Left renal pelvis (tissue), 4 donors: ENCODE results near the gene KLHL40. TPM values are rescaled to one million over a fixed set of nuclear protein-coding genes. Genes with fewer than 3 reads are reported as not detected.

ENCODE experiments used
- DNase-seq, 4 donors: peaks; one replicate each; pipeline ENCODE4 v3.0.0-alpha.2; 2013; ENCODE audit warnings: low read depth in 4 of 4, low spot score in 3 of 4
- polyA plus RNA-seq, 4 donors: library from polyadenylated mRNA; unstranded; fragments of 120-200 nt; gene quantifications; one replicate each; pipeline ENCODE4 v1.2.1, GENCODE V29; 2013; ENCODE audit not compliant: insufficient read length in 4 of 4

Gene KLHL40
- polyA plus RNA-seq, 4 donors: not detected

GRCh38 chr3:42667523-42668412, 17.6 kb upstream of the KLHL40 start:
- no peak for DNase-seq

GRCh38 chr3:42668413-42668760, 16.9 kb upstream of the KLHL40 start:
- no peak for DNase-seq

- no peak for DNase-seq
Measured at GRCh38 chr3:42668793-42669217, 16.5 kb upstream of the KLHL40 start.

- no peak for DNase-seq
Measured at GRCh38 chr3:42670051-42670576, 15.2 kb upstream of the KLHL40 start.

GRCh38 chr3:42670670-42671069, 14.7 kb upstream of the KLHL40 start:
- DNase-seq: no peak

- DNase-seq: no peak
Measured at GRCh38 chr3:42672515-42672914, 12.8 kb upstream of the KLHL40 start.

- DNase-seq: no peak
Measured at GRCh38 chr3:42673082-42673481, 12.3 kb upstream of the KLHL40 start.

- no peak for DNase-seq
Measured at GRCh38 chr3:42674146-42674545, 11.2 kb upstream of the KLHL40 start.

- no peak for DNase-seq
Measured at GRCh38 chr3:42675909-42676308, 9.4 kb upstream of the KLHL40 start.

- no peak for DNase-seq
Measured at GRCh38 chr3:42678447-42678846, 6.9 kb upstream of the KLHL40 start.

GRCh38 chr3:42680271-42680670, 5.1 kb upstream of the KLHL40 start:
- DNase-seq: no peak

GRCh38 chr3:42680806-42681205, 4.5 kb upstream of the KLHL40 start:
- DNase-seq: no peak

GRCh38 chr3:42681361-42682038, 3.8 kb upstream of the KLHL40 start:
- DNase-seq: no peak

- DNase-seq: no peak
Measured at GRCh38 chr3:42682301-42683070, 2.9 kb upstream of the KLHL40 start.

GRCh38 chr3:42683875-42684598, 1.3 kb upstream of the KLHL40 start:
- DNase-seq: no peak

- DNase-seq: no peak
Measured at GRCh38 chr3:42684632-42685362, 540 bp upstream of the KLHL40 start.

- DNase-seq: no peak
Measured at GRCh38 chr3:42685891-42686820, 819 bp downstream of the KLHL40 start.

- no peak for DNase-seq
Measured at GRCh38 chr3:42686832-42687650, 1.7 kb downstream of the KLHL40 start.
